Caco-2 (cell line): Measurements from ENCODE around the gene NXN. TPM values are rescaled to one million over a fixed set of nuclear protein-coding genes. Genes with fewer than 3 reads are reported as not detected.

Experiments used
- BruUV-seq: library from RNA; stranded (reverse); fragments of 400-500 nt; replicated peaks from 2 replicates; lab custom pipeline; 2021; lab: Mats Ljungman, UMichigan
- CTCF ChIA-PET: fragments of 300-600 bp; sonication (Branson Sonifier 250); formaldehyde crosslinking; loops from one replicate; lab custom pipeline; 2022; ENCODE audit warnings: antibody characterized with exemption; lab: Charles Lee
- POLR2A ChIA-PET: fragments of 300-600 bp; sonication (Branson Sonifier 250); formaldehyde crosslinking; loops from one replicate; lab custom pipeline; 2022; ENCODE audit warnings: antibody characterized with exemption; lab: Charles Lee
- DNase-seq, 2 experiments: peaks; one replicate each; pipeline versions ENCODE4 v3.0.0 to v3.0.0-alpha.2; 2020 to 2022
- H3K27me3 ChIP-seq: replicated peaks from 2 replicates; pipeline ENCODE4 v1.6.0; 2011; ENCODE audit warnings: low read length; ENCODE audit not compliant: control insufficient read depth, insufficient read depth
- H3K36me3 ChIP-seq: 2 replicates; pipeline ENCODE4 v1.5.1; 2011; ENCODE audit warnings: low read length; ENCODE audit not compliant: control insufficient read depth, insufficient read depth
- H3K4me1 ChIP-seq: fragments of 250-450 bp; sonication (Bioruptor Pico); 2 replicates; pipeline ENCODE4 v1.5.1; 2020; ENCODE audit warnings: mild to moderate bottlenecking
- H3K4me3 ChIP-seq: 2 replicates; pipeline ENCODE4 v1.5.1; 2011; ENCODE audit warnings: low read depth, mild to moderate bottlenecking, control low read depth, low read length
- H3K9me3 ChIP-seq: fragments of 250-450 bp; sonication (Bioruptor Pico); 2 replicates; pipeline ENCODE4 v1.5.1; 2020; ENCODE audit warnings: mild to moderate bottlenecking, moderate library complexity
- H3K27ac Mint-ChIP-seq: one replicate; pipeline ENCODE4 v1.8.0; 2022; ENCODE audit warnings: mixed read lengths; ENCODE audit not compliant: unreplicated experiment
- H3K27me3 Mint-ChIP-seq: one replicate; pipeline ENCODE4 v1.8.0; 2022; ENCODE audit warnings: mixed read lengths; ENCODE audit not compliant: insufficient read depth, unreplicated experiment
- H3K36me3 Mint-ChIP-seq: one replicate; pipeline ENCODE4 v1.8.0; 2022; ENCODE audit warnings: mild to moderate bottlenecking, mixed read lengths; ENCODE audit not compliant: insufficient read depth, unreplicated experiment
- H3K4me1 Mint-ChIP-seq: one replicate; pipeline ENCODE4 v1.8.0; 2022; ENCODE audit warnings: low read depth, mixed read lengths; ENCODE audit not compliant: unreplicated experiment
- H3K4me3 Mint-ChIP-seq: one replicate; pipeline ENCODE4 v1.8.0; 2022; ENCODE audit warnings: mild to moderate bottlenecking, moderate library complexity, mixed read lengths; ENCODE audit not compliant: unreplicated experiment
- H3K9me3 Mint-ChIP-seq: one replicate; pipeline ENCODE4 v1.8.0; 2022; ENCODE audit warnings: mixed read lengths; ENCODE audit not compliant: unreplicated experiment
- CTCF ChIP-seq, 2 experiments: fragments of 200-600 bp in 1 of 2; IDR thresholded peaks; 1 replicate in 1 of 2; 2 replicates in 1 of 2; pipeline versions ENCODE4 v1.5.1 to v1.8.0; 2011 to 2022; ENCODE audit warnings: antibody characterized with exemption in 1 of 2, control low read depth in 1 of 2, inconsistent platforms in 1 of 2, low read depth in 1 of 2, low read length in 1 of 2, mild to moderate bottlenecking in 1 of 2, moderate library complexity in 1 of 2; ENCODE audit not compliant: insufficient read depth in 1 of 2, severe bottlenecking in 1 of 2, unreplicated experiment in 1 of 2
- intact Hi-C: fragments of 100-400 bp; cut with micrococcal nuclease; formaldehyde crosslinking; loops from one replicate; pipeline ENCODE4 v1.10.0; 2022; ENCODE audit not compliant: unreplicated experiment
- total RNA-seq: library from RNA; stranded (reverse); gene quantifications from 2 replicates; pipeline ENCODE4 v1.2.3, GENCODE V29; 2022

NXN gene
- total RNA-seq, 1 experiment from 2014 or later, result 76.7 TPM

GRCh38 chr17:804541-805435 is 174.8 kb downstream of the NXN start:
- CTCF ChIA-PET, result no interaction called here
- Mint-ChIP-seq H3K27me3 (no peaks in the 10 kb centered on the region), H3K36me3 (peaks cover 10% of the 10 kb centered on the region), H3K9me3 (no peaks in the 10 kb centered on the region), H3K4me1 (no peaks in the 10 kb centered on the region), H3K4me3 (no peak overlapping the region), H3K27ac (no peak overlapping the region)
- H3K9me3 ChIP-seq, result no peaks in the 10 kb centered on the region
- no TSS peak for BruUV-seq
- no peak for DNase-seq
- H3K36me3 ChIP-seq, result no peaks in the 10 kb centered on the region; the same call in 1 of the 2 replicates
- no peak overlapping the region for H3K4me3 ChIP-seq
- no peak for TF ChIP-seq CTCF (IDR thresholded peaks at IDR 0.05; ENCODE audit: insufficient read depth in 1 of 2, low read depth in 1 of 2, low read length in 1 of 2, severe bottlenecking in 1 of 2, unreplicated experiment in 1 of 2)
- POLR2A ChIA-PET, result no interaction called here
- intact Hi-C loops, result no loop called here
- H3K4me1 ChIP-seq, result no peaks in the 10 kb centered on the region
- no peaks in the 10 kb centered on the region for H3K27me3 ChIP-seq

GRCh38 chr17:802901-803881 is 176.4 kb downstream of the NXN start:
- Mint-ChIP-seq H3K4me1 (no peaks in the 10 kb centered on the region), H3K36me3 (no peaks in the 10 kb centered on the region), H3K4me3 (no peak overlapping the region), H3K27me3 (no peaks in the 10 kb centered on the region), H3K27ac (no peak overlapping the region), H3K9me3 (no peaks in the 10 kb centered on the region)
- no peaks in the 10 kb centered on the region; the same call in 1 of the 2 replicates for H3K36me3 ChIP-seq
- intact Hi-C loops, result no loop called here
- TF ChIP-seq CTCF (IDR thresholded peaks at IDR 0.05; ENCODE audit: insufficient read depth in 1 of 2, low read depth in 1 of 2, low read length in 1 of 2, severe bottlenecking in 1 of 2, unreplicated experiment in 1 of 2), result no peak
- ChIA-PET POLR2A (no interaction called here), CTCF (no interaction called here)
- no peak for DNase-seq
- BruUV-seq, result no TSS peak
- H3K9me3 ChIP-seq, result no peaks in the 10 kb centered on the region
- no peak overlapping the region for H3K4me3 ChIP-seq
- H3K4me1 ChIP-seq, result no peaks in the 10 kb centered on the region
- H3K27me3 ChIP-seq, result no peaks in the 10 kb centered on the region

- no peak for DNase-seq
- CTCF ChIA-PET, result no interaction called here
- H3K4me1 Mint-ChIP-seq, result no peaks in the 10 kb centered on the region
- H3K4me3 Mint-ChIP-seq, result no peak overlapping the region
- BruUV-seq, result no TSS peak
- Histone ChIP-seq H3K4me1 (no peaks in the 10 kb centered on the region), H3K36me3 (no peaks in the 10 kb centered on the region; the same call in 1 of the 2 replicates), H3K9me3 (no peaks in the 10 kb centered on the region), H3K4me3 (no peak overlapping the region), H3K27me3 (no peaks in the 10 kb centered on the region)
- H3K27me3 Mint-ChIP-seq, result no peaks in the 10 kb centered on the region
- intact Hi-C loops, result no loop called here
- POLR2A ChIA-PET, result no interaction called here
- no peak for TF ChIP-seq CTCF (IDR thresholded peaks at IDR 0.05; ENCODE audit: insufficient read depth in 1 of 2, low read depth in 1 of 2, low read length in 1 of 2, severe bottlenecking in 1 of 2, unreplicated experiment in 1 of 2)
- peaks cover under 1% of the 10 kb centered on the region for H3K36me3 Mint-ChIP-seq
- H3K27ac Mint-ChIP-seq, result no peak overlapping the region
- no peaks in the 10 kb centered on the region for H3K9me3 Mint-ChIP-seq
Observed at GRCh38 chr17:802481-802880, 177.1 kb downstream of the NXN start.
